Right renal pelvis (tissue), 4 donors: Measurements from ENCODE around the gene OR6A2. TPM values are rescaled to one million over a fixed set of nuclear protein-coding genes. Genes with fewer than 3 reads are reported as not detected.

ENCODE experiments used
- DNase-seq, 4 donors: peaks; one replicate each; pipeline ENCODE4 v3.0.0-alpha.2; 2013; ENCODE audit warnings: low read depth in 4 of 4, low spot score in 3 of 4, missing footprints in 1 of 4
- polyA plus RNA-seq, 4 donors: library from polyadenylated mRNA; unstranded; fragments of 120-200 nt; gene quantifications; one replicate each; pipeline ENCODE4 v1.2.1, GENCODE V29; 2013; ENCODE audit not compliant: insufficient read length in 4 of 4

Gene OR6A2
- polyA plus RNA-seq, 4 donors = 0.01 to 0.04 TPM; not detected in 2

DNA sequence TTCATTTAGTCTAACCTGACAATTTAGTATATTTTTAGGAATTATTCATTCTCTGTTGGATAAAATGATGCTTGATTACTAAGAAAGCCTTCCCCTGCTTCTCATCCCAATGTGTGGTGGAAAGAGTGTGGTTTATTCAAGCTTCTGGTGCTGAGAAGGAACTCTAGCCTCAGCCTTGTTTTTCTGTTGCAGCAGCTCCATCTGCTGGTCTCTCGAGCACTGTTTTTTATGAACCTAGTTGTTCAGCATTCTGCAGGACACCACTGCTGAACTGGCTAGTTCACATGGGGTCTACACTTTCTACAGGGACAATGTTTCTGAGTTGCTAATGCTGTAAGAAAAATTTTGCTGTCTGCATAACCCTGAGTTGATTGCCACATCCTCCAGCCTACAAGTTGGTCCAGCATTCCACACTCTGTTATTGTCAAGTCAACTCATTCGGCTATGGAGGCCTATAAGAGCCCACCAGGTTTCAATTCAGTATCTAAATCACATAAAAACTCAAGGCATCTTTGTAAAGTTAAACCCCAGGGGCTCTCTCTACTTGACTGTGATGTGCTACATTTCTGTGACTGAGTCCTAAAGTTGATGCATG, 42.0 kb downstream of the OR6A2 start:
- DNase-seq = peak in 3 of 4 donors; percentile 26 to 39 (median 28)

DNA sequence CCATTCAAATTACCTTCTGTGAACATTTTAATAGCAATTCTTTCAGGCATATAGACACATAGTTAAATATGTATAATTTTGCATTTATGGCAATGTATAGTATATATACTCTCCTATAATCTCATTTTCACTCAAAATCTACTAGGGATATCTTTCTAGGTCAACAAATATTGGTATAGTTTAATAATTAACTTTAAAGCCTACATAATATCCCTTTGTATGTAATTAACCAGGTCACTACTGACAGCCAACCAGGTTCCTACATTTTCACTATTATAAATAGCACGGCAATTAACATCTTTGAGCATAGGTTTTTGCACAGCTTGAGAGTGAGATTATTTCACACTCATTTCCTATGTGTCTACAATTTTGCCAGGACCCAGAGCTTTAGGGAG, 43.5 kb downstream of the OR6A2 start:
- no peak for DNase-seq

DNA sequence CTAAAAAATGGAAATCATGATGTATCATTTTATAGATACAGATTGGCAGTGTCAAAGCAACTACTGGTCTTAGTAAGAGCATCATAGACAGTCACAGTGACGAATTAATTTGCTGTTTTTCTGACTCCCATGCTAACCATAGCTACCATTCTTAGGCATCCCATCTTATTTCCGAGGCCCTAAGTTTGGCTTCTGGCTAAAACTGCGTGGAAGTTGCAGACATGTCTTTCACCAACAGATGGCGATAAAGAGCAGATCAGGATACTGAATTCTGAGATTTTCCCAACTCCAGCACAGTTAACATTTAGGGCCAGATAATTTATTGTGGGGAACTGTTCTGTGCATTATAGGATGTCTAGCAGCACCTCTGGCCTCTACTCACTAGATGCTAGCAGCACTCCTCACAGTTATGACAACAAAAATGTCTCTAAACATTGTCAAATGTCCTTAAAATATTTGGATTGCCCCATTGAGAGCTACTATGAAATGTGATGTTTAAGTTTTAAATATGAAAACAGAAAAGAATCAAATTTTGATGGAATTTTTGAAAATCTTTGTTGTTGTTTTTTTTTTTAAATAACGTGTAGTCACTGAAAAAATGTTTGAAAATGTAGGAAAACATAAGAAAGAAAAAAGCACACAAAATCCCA, 44.1 kb downstream of the OR6A2 start:
- peak in 3 of 4 donors; percentile 32 to 36 (median 33) for DNase-seq

DNA sequence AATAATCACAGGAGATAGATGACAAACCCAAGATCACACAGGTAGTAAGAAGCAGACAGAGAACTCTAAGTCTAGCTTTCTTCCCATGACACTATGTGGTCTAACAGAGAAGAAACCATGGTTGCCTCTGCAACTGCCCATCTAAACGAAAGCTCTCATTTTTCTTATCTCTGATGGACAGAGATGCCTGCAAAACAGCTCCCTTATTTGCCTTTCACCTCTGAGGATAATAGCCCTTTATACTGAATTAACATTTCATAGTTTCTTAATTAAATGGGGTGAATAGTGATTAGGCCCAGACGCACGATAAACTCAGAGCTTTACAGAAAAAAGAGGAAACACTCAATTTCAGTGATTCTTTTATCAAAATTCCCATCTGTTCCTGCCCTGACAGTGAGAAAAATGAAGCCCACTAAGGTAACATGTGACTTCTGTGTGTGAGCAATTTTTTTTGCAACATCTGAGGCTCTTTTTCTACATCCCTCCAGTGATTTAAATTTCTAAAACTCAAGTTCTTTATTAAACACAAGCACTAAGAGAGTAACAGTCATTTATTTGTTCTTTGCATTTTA, 52.3 kb downstream of the OR6A2 start:
- DNase-seq = no peak

DNA sequence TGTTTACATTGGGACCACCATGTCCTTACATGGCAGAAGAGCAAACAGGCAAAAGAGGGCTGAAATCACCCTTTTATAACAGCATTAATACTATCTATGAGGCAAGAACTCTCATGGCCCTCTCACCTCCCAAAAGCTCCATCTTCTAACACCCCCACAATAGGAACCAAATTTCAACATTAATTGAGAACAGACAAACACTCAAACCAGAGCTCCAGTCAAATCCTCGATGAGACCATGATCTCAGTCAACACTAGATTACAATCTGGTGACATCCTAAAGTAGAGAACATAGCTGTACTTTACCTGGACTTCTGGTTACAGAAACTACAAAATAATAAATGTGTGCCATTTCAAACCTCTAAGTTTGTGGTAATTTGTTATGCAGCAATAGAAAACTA, 52.9 kb downstream of the OR6A2 start:
- no peak for DNase-seq

DNA sequence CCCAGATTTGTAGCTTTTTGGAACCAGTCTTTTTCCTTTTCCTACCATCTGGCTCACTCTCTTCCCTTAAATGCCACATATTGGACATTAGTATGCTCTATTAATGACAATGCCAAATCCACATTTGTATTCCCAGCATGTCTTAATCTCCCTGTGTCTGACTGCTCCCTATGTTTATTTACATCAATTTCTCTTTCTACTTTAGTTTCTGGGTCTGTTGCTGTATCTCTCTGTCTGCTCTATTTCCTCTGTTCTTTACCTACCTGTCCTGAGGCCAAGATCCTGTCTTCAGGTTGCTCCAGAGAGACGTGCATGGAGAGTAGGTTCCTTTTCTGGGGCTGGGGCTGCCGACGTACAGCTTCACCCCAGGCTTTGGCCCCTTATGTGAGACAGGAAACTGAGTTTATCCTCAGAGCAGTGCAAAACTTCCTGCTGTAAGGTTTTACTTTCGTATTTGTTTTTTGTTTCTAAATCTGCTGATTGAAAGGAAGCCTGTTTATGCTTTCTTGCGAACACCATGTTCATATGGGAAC, 53.3 kb downstream of the OR6A2 start:
- no peak for DNase-seq

DNA sequence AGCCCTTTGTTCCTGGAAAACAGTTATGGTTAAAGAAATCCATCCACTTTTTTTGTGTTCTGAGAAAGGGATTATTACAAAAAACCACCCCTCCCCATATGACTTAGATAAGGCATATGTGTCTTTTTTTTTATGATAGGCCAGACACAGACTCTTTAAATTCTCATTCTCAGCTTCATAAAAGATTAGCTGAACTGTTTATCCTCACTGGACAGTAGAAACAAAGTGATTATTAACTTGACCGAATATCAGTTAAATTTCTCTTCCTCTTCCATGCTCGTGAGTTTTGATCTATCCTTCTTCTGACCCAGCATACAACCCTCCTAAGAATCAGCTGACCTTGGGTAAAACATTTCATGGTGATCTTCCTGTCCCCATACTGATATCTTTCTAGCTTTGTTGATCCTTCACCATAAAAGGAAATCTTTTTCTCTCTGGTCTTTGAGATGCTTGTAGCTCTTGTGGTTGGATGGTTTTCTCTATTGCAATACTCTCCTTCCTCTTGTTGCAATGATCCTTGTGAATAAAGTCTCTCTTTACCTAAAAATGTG, 53.9 kb downstream of the OR6A2 start:
- no peak for DNase-seq

DNA sequence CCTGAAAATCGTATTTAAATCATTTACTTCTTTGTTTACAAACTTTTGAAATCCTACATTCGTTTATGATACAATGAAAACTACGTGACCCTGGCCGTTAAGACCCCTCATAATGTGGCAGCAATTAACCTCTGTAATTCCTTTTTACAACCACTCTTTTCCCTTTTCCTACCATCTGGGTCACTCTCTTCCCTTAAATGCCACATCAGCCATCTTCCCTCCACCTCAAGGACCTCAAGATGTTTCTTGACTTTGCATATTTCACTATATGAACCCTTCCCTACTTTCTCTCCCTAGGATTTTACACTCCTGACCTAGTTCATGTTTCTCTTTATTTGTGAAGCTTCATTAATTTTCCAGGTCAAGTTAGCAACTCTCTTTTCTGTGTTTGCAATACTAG, 54.5 kb downstream of the OR6A2 start:
- no peak for DNase-seq

DNA sequence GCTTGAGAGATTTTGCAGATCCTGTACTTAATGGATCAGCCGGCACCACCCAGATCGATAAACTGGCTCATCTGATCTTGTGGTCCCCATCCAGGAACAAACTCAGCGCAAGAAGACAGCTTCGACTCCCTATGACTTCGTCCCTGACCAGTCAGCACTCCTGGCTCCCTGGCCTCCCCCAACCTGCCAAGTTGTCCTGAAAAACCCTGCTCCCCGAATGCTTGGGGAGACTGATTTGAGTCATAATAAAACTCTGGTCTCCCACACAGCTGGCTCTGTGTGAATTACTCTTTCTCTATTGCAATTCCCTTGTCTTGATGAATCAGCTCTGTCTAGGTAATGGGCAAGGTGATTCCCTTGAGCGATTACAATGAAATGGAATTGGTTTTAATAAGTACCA, 57.2 kb downstream of the OR6A2 start:
- DNase-seq = no peak

Other genes starting within 250 kb of the OR6A2 start
- gene RRP8, start 196.1 kb downstream of the OR6A2 start, polyA plus RNA-seq = 10 to 100 TPM; 22.4 to 25.4 (median 23.9) TPM
- 100 to 1,000 TPM; 153 to 162 (median 160) TPM for gene ILK, start 195.9 kb downstream of the OR6A2 start, polyA plus RNA-seq
- 10 to 100 TPM; 80.5 to 97.0 (median 87.3) TPM for gene TAF10, start 187.5 kb downstream of the OR6A2 start, polyA plus RNA-seq
- gene TPP1, start 180.3 kb downstream of the OR6A2 start, polyA plus RNA-seq = 100 to 1,000 TPM; 123 to 144 (median 129) TPM
- gene DCHS1, start 143.9 kb downstream of the OR6A2 start, polyA plus RNA-seq = 10 to 100 TPM; 33.1 to 39.1 (median 33.5) TPM
- 10 to 100 TPM; 71.2 to 82.0 (median 73.2) TPM for gene MRPL17, start 116.3 kb downstream of the OR6A2 start, polyA plus RNA-seq
- gene OR2AG2, start 27.7 kb downstream of the OR6A2 start, polyA plus RNA-seq = under 1 TPM in 3 of 4 donors, not detected in 1; 0.08 to 0.11 (median 0.09) TPM
- under 1 TPM in 1 of 4 donors, not detected in 3; 0.06 TPM for gene OR2AG1, start 16.7 kb downstream of the OR6A2 start, polyA plus RNA-seq
- gene OR10A5, start 46.0 kb upstream of the OR6A2 start, polyA plus RNA-seq = not detected
- under 1 TPM in 1 of 4 donors, not detected in 3; 0.04 TPM for gene OR10A2, start 63.4 kb upstream of the OR6A2 start, polyA plus RNA-seq
- gene OR10A4, start 76.9 kb upstream of the OR6A2 start, polyA plus RNA-seq = not detected
- not detected for gene OR2D2, start 92.8 kb upstream of the OR6A2 start, polyA plus RNA-seq
- not detected for gene OR2D3, start 121.3 kb upstream of the OR6A2 start, polyA plus RNA-seq
- 1 to 10 TPM; 2.4 to 5.1 (median 3.6) TPM for gene ZNF215, start 126.7 kb upstream of the OR6A2 start, polyA plus RNA-seq
- gene ZNF214, start 220.7 kb upstream of the OR6A2 start, polyA plus RNA-seq = 10 to 100 TPM; 10.9 to 13.2 (median 12.8) TPM
- under 1 TPM; 0.69 to 0.98 (median 0.81) TPM for gene NLRP14, start 220.8 kb upstream of the OR6A2 start, polyA plus RNA-seq